A673 (cell line): Measurements from ENCODE around the gene SPAG9.

ENCODE experiments used
- CTCF ChIP-seq: fragments of 300-800, 200-600 bp; sonication (generic); conservative IDR thresholded peaks from 2 replicates; pipeline ENCODE4 v1.5.1; 2017; ENCODE audit warnings: low read depth, mild to moderate bottlenecking, antibody characterized with exemption, low read length, moderate library complexity, mixed read lengths
- EZH2 ChIP-seq: fragments of 200-600 bp; sonication (generic); IDR thresholded peaks from 2 replicates; pipeline ENCODE4 v1.6.1; 2017; ENCODE audit warnings: borderline replicate concordance, low read depth, mild to moderate bottlenecking, mixed read lengths, antibody characterized with exemption, low read length; ENCODE audit not compliant: poor library complexity, severe bottlenecking

GRCh38 chr17:51133365-51133764 lies 12.7 kb upstream of the SPAG9 start:
- TF ChIP-seq CTCF: no peak
- no peak for TF ChIP-seq EZH2
